Measurements from ENCODE around the gene ZMIZ1.
A peak's percentile ranks its signal among the peaks of the same experiment; 100 is the strongest.
"Not testable (repeated sequence)": the region's sequence is repeated elsewhere in the genome, so short reads cannot be mapped to it uniquely, and the experiment has no call there.

ZMIZ1 gene

GRCh38 chr10:79031723-79032122, 37.0 kb upstream of the ZMIZ1 start:
- ATAC-seq (no peak), DNase-seq (no peak)

- no peak for DNase-seq
Observed at GRCh38 chr10:79034271-79034876, 34.4 kb upstream of the ZMIZ1 start.

GRCh38 chr10:79036416-79036815, 32.4 kb upstream of the ZMIZ1 start:
- not testable (repeated sequence) for DNase-seq, ATAC-seq

More at GRCh38 chr10:79034271-79034876, 34.4 kb upstream of the ZMIZ1 start:
- ATAC-seq, result no peak

GRCh38 chr10:79038104-79038840, 30.5 kb upstream of the ZMIZ1 start:
- ATAC-seq (no peak), DNase-seq (no peak)

GRCh38 chr10:79038841-79039201, 29.9 kb upstream of the ZMIZ1 start:
- DNase-seq (no peak), ATAC-seq (no peak)

GRCh38 chr10:79042639-79043411, 25.9 kb upstream of the ZMIZ1 start:
- DNase-seq, result no peak
- no peak for ATAC-seq

- DNase-seq (no peak), ATAC-seq (no peak)
Observed at GRCh38 chr10:79044036-79044632, 24.6 kb upstream of the ZMIZ1 start.

- no peak for ATAC-seq
- no peak for DNase-seq
Observed at GRCh38 chr10:79044846-79045245, 23.9 kb upstream of the ZMIZ1 start.

GRCh38 chr10:79045566-79046175, 23.1 kb upstream of the ZMIZ1 start:
- no peak for ATAC-seq
- DNase-seq, result no peak

GRCh38 chr10:79046326-79046725, 22.4 kb upstream of the ZMIZ1 start:
- no peak for DNase-seq
- no peak for ATAC-seq

GRCh38 chr10:79046741-79047583, 21.8 kb upstream of the ZMIZ1 start:
- DNase-seq (peak; percentile 4), ATAC-seq (no peak)

GRCh38 chr10:79047584-79047874, 21.2 kb upstream of the ZMIZ1 start:
- DNase-seq (no peak), ATAC-seq (no peak)

- peak; percentile 75 for ATAC-seq
- peak; percentile 68 for DNase-seq
Observed at GRCh38 chr10:79047875-79048638, 20.7 kb upstream of the ZMIZ1 start.

- ATAC-seq, result no peak
- peak; percentile 6 for DNase-seq
Observed at GRCh38 chr10:79048639-79049550, 19.9 kb upstream of the ZMIZ1 start.

- ATAC-seq, result peak; percentile 76
- peak; percentile 36 for DNase-seq
Observed at GRCh38 chr10:79049931-79050895, 18.6 kb upstream of the ZMIZ1 start.

GRCh38 chr10:79050896-79051555, 17.7 kb upstream of the ZMIZ1 start:
- ATAC-seq, result no peak
- DNase-seq, result peak; percentile 1

GRCh38 chr10:79051766-79052165, 17.0 kb upstream of the ZMIZ1 start:
- DNase-seq (peak; percentile 1), ATAC-seq (no peak)
